GM19463 (cell line): ENCODE results near the gene ADCY1.
"Not testable (repeated sequence)": the region's sequence is repeated elsewhere in the genome, so short reads cannot be mapped to it uniquely, and the experiment has no call there.

ENCODE experiments used
- ATAC-seq: cut with Tn5 transposase; IDR thresholded peaks from one replicate; pipeline ENCODE4 v1.9.1; 2021; ENCODE audit warnings: mild to moderate bottlenecking, moderate library complexity; ENCODE audit not compliant: unreplicated experiment

ADCY1 gene

GRCh38 chr7:45725231-45725630, 151.1 kb downstream of the ADCY1 start:
- ATAC-seq: not testable (repeated sequence)

GRCh38 chr7:45726883-45727282, 152.7 kb downstream of the ADCY1 start:
- ATAC-seq: no peak

- ATAC-seq: not testable (repeated sequence)
These were observed 157.7 kb downstream of the ADCY1 start for GRCh38 chr7:45731692-45732443.

- not testable (repeated sequence) for ATAC-seq
These were observed 164.8 kb downstream of the ADCY1 start for GRCh38 chr7:45738920-45739319.

- not testable (repeated sequence) for ATAC-seq
These were observed 166.4 kb downstream of the ADCY1 start for GRCh38 chr7:45740573-45740972.

GRCh38 chr7:45748976-45749375, 174.8 kb downstream of the ADCY1 start:
- not testable (repeated sequence) for ATAC-seq

GRCh38 chr7:45751352-45751751, 177.2 kb downstream of the ADCY1 start:
- ATAC-seq: not testable (repeated sequence)

- ATAC-seq: not testable (repeated sequence)
These were observed 182.2 kb downstream of the ADCY1 start for GRCh38 chr7:45756333-45756732.

- not testable (repeated sequence) for ATAC-seq
These were observed 182.6 kb downstream of the ADCY1 start for GRCh38 chr7:45756757-45757156.

- ATAC-seq: not testable (repeated sequence)
These were observed 185.3 kb downstream of the ADCY1 start for GRCh38 chr7:45759464-45759863.

- not testable (repeated sequence) for ATAC-seq
These were observed 187.5 kb downstream of the ADCY1 start for GRCh38 chr7:45761545-45762205.

GRCh38 chr7:45762225-45762994, 188.2 kb downstream of the ADCY1 start:
- ATAC-seq: not testable (repeated sequence)

- ATAC-seq: peak; percentile 99
These were observed 194.6 kb downstream of the ADCY1 start for GRCh38 chr7:45768516-45769394.

GRCh38 chr7:45769626-45770025, 195.5 kb downstream of the ADCY1 start:
- not testable (repeated sequence) for ATAC-seq
